Left hindlimb (tissue), 1 donor: ENCODE results near the gene DENND1A.

Source experiments
- DNase-seq: peaks from one replicate; pipeline ENCODE4 v3.0.0-alpha.2; 2018

DENND1A gene

DNA sequence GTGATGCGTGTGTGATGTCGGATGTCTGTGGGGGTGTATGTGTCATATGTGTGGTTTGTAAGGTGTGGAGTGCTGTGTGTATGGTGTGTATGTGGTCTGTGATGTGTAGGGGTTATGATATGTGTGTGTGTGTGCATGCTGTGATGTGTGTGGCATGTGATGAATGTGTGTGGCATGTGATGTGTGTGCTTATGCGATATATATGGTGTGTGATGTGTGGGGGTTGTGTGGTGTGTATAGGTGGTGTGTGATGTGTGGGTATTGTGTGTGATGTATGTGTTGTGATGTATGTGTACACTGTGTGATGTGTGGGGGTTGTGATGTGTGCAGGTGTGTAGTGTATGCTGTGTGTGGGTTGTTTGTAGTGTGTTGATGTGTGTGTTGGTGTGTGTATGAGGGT is 583.1 kb downstream of the DENND1A start:
- no peak for DNase-seq

GRCh38 chr9:123346026-123346425 is 583.9 kb downstream of the DENND1A start:
- DNase-seq, result no peak

- DNase-seq, result no peak
Observed at GRCh38 chr9:123345567-123345955, 584.4 kb downstream of the DENND1A start.

DNA sequence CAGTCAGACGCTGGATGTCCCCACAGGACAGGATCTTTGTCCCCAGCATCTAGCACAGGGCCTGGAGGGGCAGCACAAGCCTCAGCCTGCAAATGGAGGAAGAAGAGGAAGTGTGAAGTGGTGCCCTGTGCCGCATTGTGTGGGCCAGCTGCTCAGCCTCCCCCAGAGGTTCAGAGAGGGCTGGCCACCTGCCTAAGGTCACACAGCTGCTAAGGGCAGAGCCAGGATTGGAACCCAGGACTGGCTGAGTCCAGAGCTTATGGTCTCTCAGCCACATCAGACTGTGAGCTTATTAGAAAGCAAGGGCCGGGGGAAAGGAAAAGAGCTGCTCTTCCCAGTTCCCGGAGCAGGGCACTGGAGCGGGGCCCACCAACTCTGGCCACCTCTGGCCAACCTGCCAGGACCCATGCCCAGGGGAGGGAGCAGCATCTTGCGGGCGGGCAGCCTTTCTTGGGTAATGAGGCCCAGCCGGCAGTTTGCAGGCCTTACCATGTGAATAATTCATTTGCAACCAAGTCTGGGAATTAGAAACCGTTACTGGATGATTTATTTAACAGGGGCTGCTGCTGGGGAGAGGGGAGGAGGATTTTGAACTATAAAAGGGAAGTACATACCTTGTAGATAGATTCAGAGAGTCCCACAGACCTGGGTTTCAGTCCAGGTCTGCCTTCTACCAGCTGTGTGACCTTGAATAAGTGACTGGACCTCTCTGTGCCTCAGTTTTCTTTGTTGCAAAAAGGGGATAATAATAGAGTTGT is 585.6 kb downstream of the DENND1A start:
- DNase-seq, result no peak

GRCh38 chr9:123343443-123344191 is 586.3 kb downstream of the DENND1A start:
- no peak for DNase-seq

GRCh38 chr9:123342247-123342646 is 587.7 kb downstream of the DENND1A start:
- no peak for DNase-seq

GRCh38 chr9:123341816-123342215 is 588.1 kb downstream of the DENND1A start:
- no peak for DNase-seq

DNA sequence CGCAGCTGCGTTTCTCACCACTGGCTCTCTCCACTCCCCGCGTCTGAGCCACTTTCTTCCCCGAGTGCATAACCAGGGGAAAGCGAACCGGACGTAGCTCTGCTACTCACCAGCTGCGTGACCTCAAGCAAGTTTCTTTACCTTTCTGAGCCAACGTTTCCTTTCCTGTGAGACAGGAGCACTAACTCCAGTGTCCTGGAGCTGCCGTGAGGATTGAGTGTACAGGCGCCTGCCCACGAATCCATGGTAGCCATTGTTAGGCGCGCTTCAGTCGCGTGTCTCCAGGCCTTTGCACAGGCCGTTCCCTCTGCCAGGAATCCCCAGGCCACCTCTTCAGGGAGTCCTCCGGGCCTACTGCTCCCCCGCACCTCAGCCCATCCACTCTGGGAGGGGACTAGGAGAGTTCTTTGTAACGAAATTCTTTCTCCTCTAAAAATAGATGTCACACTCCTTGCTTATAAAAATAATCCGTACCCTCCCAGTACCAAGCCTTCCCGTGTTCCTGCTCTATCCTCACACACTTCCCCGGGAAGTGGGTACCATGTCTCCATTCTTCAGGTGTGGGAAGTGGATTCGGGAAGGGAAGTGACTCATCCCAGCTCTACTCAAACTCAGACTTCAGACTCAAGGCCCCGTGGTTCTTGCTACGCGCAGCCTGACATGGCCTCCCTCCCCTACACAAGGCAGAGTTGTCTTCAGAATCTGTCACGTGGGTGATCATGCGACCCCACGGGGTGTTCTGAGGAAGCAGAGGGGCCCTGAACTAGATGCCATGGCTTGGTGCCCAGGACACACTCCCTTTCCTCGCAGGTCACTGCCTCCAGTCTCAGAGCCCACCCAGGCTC is 590.0 kb downstream of the DENND1A start:
- no peak for DNase-seq

- DNase-seq, result peak; percentile 67
Observed at GRCh38 chr9:123338710-123339665, 590.9 kb downstream of the DENND1A start.

DNA sequence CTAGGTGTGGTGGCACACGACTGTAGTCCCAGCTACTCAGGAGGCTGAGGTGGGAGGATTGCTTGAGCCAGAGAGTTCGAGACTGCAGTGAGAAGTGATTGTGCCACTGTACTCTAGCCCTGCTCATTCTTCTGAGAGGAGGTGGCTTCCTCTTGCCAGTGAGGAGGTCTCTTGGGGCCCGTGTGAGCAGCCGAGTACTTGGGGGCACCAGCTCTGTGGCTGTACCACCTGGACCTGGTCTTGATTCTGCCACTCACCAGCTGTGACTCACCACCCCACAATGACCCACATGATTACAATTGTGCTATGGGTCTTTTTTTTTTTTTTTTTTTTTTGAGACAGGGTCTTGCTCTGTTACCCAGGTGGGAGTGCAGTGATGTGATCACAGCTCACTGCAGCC is 592.0 kb downstream of the DENND1A start:
- no peak for DNase-seq

DNA sequence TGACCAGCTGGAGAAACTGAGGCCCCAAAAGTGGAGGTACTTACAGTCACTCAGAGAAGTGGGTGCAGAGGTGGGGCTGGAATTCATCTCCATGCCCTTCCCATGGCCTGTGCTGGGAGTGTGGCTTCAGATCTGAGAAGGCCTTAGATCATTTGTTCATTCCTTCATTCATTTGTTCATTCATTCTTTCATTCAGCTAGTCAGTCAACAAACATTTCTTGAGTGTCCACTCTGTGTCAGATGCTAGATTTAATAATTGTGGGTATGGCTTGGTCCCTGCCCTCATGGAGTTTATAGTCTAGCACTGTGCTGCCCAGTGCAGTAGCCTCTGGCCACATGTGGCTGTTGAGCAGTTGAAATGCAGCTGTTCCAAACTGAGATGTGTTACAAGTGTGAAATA is 593.0 kb downstream of the DENND1A start:
- DNase-seq, result no peak

GRCh38 chr9:123336449-123336848 is 593.5 kb downstream of the DENND1A start:
- DNase-seq, result no peak

GRCh38 chr9:123335986-123336329 is 594.0 kb downstream of the DENND1A start:
- DNase-seq, result no peak

DNA sequence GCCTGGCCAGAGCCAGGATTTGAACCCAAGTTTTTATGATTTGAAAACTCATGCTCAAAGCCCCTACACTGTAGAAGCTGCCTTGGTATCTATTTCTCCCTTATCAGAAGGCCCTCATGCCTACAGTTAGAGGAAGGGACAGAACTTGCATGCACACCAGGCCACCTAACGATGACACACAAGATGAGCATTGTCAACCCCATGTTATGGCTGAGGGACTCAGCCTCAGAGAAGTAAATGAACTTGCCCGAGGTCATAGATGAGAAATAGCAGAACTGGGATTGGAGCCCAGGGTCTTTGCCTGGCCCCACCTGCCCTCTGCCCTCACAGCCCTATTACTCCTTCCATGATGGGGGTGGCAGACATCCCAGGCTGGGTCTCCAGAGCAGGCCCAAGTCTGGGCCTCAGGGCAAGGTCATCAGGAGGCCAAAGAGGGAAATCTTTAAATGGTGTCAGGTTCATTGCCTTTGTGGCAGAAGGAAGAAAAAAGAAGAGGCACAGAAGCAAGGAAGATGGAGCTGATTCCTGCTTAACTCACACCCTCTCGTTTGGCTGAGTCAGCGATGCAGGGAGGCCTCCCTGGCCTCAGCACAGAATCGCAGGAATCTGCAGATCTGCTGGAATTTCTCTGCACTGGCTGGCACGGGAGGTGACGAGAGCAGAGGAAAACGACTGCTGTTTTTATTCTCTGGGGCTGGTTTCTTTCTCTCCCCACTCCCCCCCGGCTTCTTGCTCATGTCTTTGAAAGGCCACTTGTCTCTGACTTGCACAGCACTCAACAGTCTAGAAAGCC is 594.5 kb downstream of the DENND1A start:
- peak; percentile 80 for DNase-seq

- no peak for DNase-seq
Observed at GRCh38 chr9:123334639-123335038, 595.3 kb downstream of the DENND1A start.

DNA sequence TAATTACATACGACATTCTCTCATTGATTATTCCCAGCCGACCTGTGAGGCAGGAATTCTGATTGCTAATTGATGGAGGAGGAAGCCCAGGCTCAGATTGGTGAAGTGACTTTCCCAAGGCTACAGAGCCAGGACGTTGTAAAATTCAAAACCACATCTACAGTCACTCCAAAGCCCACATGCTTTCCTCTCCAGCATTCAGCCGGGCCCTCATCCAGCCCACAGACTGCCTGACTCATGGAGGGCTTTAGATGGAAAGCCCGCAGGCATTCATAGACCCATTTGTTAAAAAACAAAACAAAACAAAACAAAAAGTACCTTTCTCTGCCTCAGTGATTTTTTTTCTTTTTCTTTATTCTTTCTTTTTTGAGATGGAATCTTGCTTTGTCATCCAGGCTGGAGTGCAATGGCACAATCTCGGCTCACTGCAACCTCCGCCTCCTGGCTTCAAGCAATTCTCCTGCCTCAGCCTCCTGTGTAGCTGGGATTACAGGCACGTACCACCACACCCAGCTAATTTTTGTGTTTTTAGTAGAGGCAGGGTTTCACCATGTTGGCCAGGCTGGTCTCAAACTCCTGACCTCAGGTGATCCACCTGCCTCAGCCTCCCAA is 596.8 kb downstream of the DENND1A start:
- peak; percentile 73 for DNase-seq

GRCh38 chr9:123331346-123332060 is 598.4 kb downstream of the DENND1A start:
- no peak for DNase-seq
